Measurements from ENCODE around the gene CATSPERD. TPM values are rescaled to one million over a fixed set of nuclear protein-coding genes. Genes with fewer than 3 reads are reported as not detected.
"Not testable (repeated sequence)": the region's sequence is repeated elsewhere in the genome, so short reads cannot be mapped to it uniquely, and the experiment has no call there.

Gene CATSPERD
- total RNA-seq, 1 donor from 2014 or later: not detected

DNA sequence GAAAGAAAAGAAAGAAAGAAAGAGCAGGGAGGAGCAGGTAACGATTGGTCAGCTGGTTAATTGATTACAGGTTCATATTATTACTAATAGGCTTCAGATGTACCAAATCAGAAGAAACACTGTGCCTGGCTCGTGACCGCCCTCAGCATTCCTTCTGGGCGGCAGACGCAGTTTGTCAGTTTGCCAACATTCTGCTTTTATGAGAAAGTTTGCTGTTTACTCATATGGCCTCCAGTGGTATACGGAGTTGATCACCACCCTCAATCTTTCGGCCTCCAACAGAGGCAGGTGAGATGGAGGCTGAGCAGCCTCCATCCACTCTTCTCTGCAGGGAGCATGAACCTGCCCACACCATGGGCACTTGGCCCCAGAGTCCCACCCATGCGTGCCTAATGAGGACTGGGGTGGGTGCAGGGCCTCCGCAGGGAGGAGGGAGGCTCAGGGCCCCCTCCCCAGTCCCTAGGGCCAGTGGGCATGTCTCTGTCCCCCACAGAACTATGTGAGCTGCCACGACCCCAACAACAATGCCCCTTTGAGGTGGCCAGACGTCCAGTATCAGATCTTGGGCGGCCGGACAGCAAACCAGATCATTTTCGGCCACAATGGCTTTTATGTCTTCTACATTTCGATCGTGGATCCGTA, 55.4 kb downstream of the CATSPERD start:
- DNase-seq (ENCODE audit: low read depth): no peak
- TF ChIP-seq, protein P1, sequence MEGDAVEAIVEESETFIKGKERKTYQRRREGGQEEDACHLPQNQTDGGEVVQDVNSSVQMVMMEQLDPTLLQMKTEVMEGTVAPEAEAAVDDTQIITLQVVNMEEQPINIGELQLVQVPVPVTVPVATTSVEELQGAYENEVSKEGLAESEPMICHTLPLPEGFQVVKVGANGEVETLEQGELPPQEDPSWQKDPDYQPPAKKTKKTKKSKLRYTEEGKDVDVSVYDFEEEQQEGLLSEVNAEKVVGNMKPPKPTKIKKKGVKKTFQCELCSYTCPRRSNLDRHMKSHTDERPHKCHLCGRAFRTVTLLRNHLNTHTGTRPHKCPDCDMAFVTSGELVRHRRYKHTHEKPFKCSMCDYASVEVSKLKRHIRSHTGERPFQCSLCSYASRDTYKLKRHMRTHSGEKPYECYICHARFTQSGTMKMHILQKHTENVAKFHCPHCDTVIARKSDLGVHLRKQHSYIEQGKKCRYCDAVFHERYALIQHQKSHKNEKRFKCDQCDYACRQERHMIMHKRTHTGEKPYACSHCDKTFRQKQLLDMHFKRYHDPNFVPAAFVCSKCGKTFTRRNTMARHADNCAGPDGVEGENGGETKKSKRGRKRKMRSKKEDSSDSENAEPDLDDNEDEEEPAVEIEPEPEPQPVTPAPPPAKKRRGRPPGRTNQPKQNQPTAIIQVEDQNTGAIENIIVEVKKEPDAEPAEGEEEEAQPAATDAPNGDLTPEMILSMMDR (conservative IDR thresholded peaks at IDR 0.05; ENCODE audit: low read depth, low read length): no peak
- H3K4me3 ChIP-seq (ENCODE audit: low read depth, low read length): no peak overlapping the region

DNA sequence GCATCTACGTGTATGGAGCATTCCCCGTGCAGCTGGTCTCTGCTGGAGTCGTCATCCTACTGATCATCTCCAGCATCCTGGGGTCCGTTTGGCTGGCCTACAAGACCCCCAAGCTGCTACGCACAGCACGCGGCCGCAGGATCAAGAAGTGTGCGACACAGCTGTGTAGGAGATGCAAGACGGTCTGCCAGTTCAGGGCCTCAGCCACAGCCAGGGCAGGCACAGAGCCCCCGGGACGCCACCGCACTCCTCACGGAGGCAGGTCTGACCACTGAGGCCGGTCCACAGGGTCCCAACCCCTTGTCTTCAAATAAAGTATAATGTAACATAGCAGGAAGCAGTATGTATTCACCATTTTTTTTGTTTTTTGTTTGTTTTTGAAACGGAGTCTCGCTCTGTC, 58.0 kb downstream of the CATSPERD start:
- TF ChIP-seq, protein P1 (conservative IDR thresholded peaks at IDR 0.05; ENCODE audit: low read depth, low read length): no peak
- no peak for DNase-seq (ENCODE audit: low read depth)

GRCh38 chr19:5780916-5781315, 60.5 kb downstream of the CATSPERD start:
- not testable (repeated sequence) for H3K4me3 ChIP-seq (ENCODE audit: low read depth, low read length); DNase-seq (ENCODE audit: low read depth)

More for the DNA sequence above, 58.0 kb downstream of the CATSPERD start:
- H3K4me3 ChIP-seq (ENCODE audit: low read depth, low read length): no peak overlapping the region

DNA sequence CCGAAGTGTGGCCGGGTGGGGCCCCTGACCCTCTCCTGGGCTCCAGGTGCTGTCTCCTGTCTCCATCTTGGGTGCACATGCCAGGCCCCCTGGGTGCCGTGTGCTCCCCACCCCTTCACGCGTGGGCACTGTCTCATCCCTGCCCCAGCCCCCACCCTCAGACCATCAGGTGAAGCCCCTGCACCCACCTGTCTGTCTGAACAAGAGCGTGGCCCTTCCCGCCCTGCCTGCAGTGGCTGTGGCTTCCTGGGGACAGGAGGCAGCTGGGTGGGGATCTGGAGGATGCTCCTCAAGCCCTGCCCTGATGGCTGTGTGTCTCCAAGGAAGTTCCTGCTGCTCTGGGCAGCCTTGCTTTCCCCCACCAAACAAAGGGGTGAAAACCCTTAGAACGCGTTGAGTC, 61.9 kb downstream of the CATSPERD start:
- H3K4me3 ChIP-seq (ENCODE audit: low read depth, low read length): no peak overlapping the region
- TF ChIP-seq, protein P1 (conservative IDR thresholded peaks at IDR 0.05; ENCODE audit: low read depth, low read length): no peak
- no peak for DNase-seq (ENCODE audit: low read depth)

DNA sequence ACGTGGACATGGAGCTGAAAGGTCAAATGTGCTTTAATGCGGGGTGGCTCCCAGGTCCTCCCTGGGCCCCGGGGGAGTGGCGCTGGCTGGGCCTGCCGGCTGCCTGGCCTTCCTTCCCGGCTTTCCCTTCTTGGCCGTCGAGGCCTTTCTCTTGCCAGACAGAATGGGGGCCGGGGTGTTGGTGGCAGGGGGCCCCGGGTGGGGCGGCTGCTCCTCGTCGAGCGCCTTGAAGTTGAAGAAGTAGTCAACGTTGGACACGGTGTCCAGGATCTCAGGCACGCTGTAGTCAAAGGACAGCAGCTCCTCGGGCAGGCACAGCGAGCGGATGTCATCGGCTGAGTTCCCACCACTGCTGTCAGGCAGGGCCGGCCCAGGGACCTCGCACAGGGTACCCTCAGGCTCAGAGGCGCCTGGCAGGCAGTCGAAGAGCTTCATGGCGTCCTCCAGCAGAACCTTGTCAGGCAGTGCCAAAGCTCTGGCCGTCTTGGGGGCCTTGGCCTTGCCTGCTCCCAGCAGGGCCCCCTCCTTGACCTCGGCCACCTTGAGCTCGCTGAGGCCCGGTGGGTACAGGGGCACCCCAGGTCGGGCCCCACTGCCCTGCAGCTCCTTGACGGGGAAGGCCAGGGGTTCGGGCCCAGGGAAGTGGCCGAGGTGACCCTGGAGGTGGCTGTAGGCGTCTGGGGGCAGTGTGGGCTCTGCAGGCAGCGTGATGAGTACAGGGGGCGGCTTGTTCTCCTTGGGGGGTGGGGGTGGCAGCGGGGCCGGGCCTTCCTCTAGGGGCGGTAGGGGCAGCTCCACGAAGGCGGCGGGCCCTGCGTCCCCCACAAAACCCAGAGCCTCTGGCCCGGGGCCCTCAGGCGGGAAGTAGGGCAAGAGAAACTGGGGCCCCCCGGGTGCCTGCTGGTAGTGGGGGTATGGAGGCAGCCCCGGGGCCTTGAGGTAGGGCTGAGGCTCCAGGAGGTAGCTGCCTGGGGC, 62.8 kb downstream of the CATSPERD start:
- H3K4me3 ChIP-seq (ENCODE audit: low read depth, low read length): no peak overlapping the region
- DNase-seq (ENCODE audit: low read depth): no peak

GRCh38 chr19:5784581-5785147, 64.2 kb downstream of the CATSPERD start, which contains the start of gene PRR22:
Gene PRR22, minus strand, starts transcription at chr19:5784746. Its CDS starts 86 bp downstream, at chr19:5784660.
- no peak for DNase-seq (ENCODE audit: low read depth)
- TF ChIP-seq, protein P1 (conservative IDR thresholded peaks at IDR 0.05; ENCODE audit: low read depth, low read length): no peak
- H3K4me3 ChIP-seq (ENCODE audit: low read depth, low read length): no peak within 1 kb of the TSS

More for the DNA sequence above, 62.8 kb downstream of the CATSPERD start:
- TF ChIP-seq, protein P1 (conservative IDR thresholded peaks at IDR 0.05; ENCODE audit: low read depth, low read length): no peak

DNA sequence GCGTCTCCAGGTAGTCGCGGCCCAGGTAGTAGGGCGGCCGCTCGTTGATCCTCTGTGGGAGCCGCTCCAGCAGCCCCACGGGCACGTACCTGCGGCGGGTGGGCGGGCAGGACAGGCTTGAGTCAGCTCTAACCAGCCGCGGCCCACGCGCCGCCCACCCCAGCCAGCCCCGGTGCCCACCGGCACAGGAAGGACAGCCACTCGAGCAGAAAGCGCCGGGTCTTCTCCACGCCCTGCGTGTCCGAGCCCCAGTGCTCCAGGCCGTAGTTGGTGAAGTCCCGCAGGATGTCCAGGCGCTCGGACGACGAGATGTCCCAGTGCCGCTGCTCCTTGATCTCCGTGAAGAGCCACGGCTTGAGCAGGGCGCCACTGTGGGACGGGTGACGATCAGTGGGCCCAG, 65.0 kb downstream of the CATSPERD start:
- no peak for DNase-seq (ENCODE audit: low read depth)
- H3K4me3 ChIP-seq (ENCODE audit: low read depth, low read length): no peak overlapping the region
- TF ChIP-seq, protein P1 (conservative IDR thresholded peaks at IDR 0.05; ENCODE audit: low read depth, low read length): no peak
